GM12878 (cell line): ENCODE results near the gene HDDC2. TPM values are rescaled to one million over a fixed set of nuclear protein-coding genes. Genes with fewer than 3 reads are reported as not detected.

Experiments used
- ATAC-seq: fragments of 200-7000 bp; cut with Tn5 transposase; 3 replicates; pipeline ENCODE4 v1.9.1; 2020; ENCODE audit warnings: mild to moderate bottlenecking, moderate library complexity
- BruUV-seq: library from RNA; stranded (reverse); fragments of 400-500 nt; replicated peaks from 2 replicates; lab custom pipeline; 2021; lab: Mats Ljungman, UMichigan
- CTCF ChIA-PET: fragments of 300-600 bp; sonication (Branson Sonifier 250); formaldehyde crosslinking; extraction: SDS; loops from one replicate; lab custom pipeline; 2021; ENCODE audit warnings: inconsistent platforms; lab: Yijun Ruan, JAX
- POLR2A ChIA-PET: fragments of 350-600 bp; formaldehyde crosslinking; extraction: SDS; loops from one replicate; lab custom pipeline; 2021; ENCODE audit warnings: inconsistent platforms; lab: Charles Lee
- RAD21 ChIA-PET: fragments of 300-600 bp; sonication (Branson Sonifier 250); formaldehyde crosslinking; loops from one replicate; lab custom pipeline; 2023; ENCODE audit warnings: antibody characterized with exemption; ENCODE audit not compliant: unreplicated experiment; lab: Charles Lee
- SMC1A ChIA-PET: fragments of 300-600 bp; sonication (Branson Sonifier 250); formaldehyde crosslinking; loops from one replicate; lab custom pipeline; 2023; ENCODE audit not compliant: unreplicated experiment, uncharacterized antibody; lab: Charles Lee
- DNase-seq: peaks from one replicate; pipeline ENCODE4 v3.0.0-alpha.2; 2011; ENCODE audit warnings: low read depth, low spot score
- FAIRE-seq: peaks from 3 replicates; lab custom pipeline; 2011; peaks lifted over from hg19 to GRCh38; lab: Jason Lieb, UNC
- H2AFZ ChIP-seq: 2 replicates; pipeline ENCODE4 v1.6.0; 2011; ENCODE audit warnings: low read depth, low read length, control low read depth; ENCODE audit not compliant: control insufficient read depth
- H3K27ac ChIP-seq: 2 replicates; pipeline ENCODE4 v1.5.1; 2011; ENCODE audit warnings: control low read depth; ENCODE audit not compliant: control insufficient read depth, insufficient read depth
- H3K27me3 ChIP-seq, 2 experiments: replicated peaks in 1 of 2; 2 replicates each; pipeline versions ENCODE4 v1.6.0 to v1.6.1; 2011; ENCODE audit warnings: low read length in 1 of 2; ENCODE audit not compliant: control insufficient read depth in 2 of 2, insufficient read depth in 2 of 2
- H3K36me3 ChIP-seq, 2 experiments: 2 replicates each; pipeline ENCODE4 v1.5.1; 2011; ENCODE audit warnings: low read length in 1 of 2; ENCODE audit not compliant: control insufficient read depth in 2 of 2, insufficient read depth in 2 of 2
- H3K4me1 ChIP-seq: 2 replicates; pipeline ENCODE4 v1.6.1; 2011; ENCODE audit warnings: mild to moderate bottlenecking, low read length, moderate library complexity, mixed read lengths; ENCODE audit not compliant: control insufficient read depth, insufficient read depth
- H3K4me2 ChIP-seq: 2 replicates; pipeline ENCODE4 v1.6.0; 2011; ENCODE audit warnings: control low read depth; ENCODE audit not compliant: control insufficient read depth, insufficient read depth
- H3K4me3 ChIP-seq: fragments of 200-600 bp; sonication (generic); 2 replicates; pipeline ENCODE4 v1.5.1; 2016
- H3K79me2 ChIP-seq: 2 replicates; pipeline ENCODE4 v1.6.0; 2011; ENCODE audit warnings: low read length; ENCODE audit not compliant: control insufficient read depth, insufficient read depth
- H3K9ac ChIP-seq: 2 replicates; pipeline ENCODE4 v1.8.0; 2011; ENCODE audit warnings: low read length, control low read depth, mixed read lengths; ENCODE audit not compliant: control insufficient read depth, insufficient read depth
- H3K9me3 ChIP-seq: replicated peaks from 3 replicates; pipeline ENCODE4 v1.5.1; 2011; ENCODE audit warnings: mild to moderate bottlenecking, low read length; ENCODE audit not compliant: control insufficient read depth, insufficient read depth
- H4K20me1 ChIP-seq: 2 replicates; pipeline ENCODE4 v1.6.0; 2011; ENCODE audit not compliant: control insufficient read depth, insufficient read depth
- ASH2L ChIP-seq: fragments of 300-600, 200-600 bp; sonication (generic); IDR thresholded peaks from 2 replicates; pipeline ENCODE4 v1.6.1; 2017; ENCODE audit warnings: low read depth, mild to moderate bottlenecking, borderline replicate concordance
- FOS ChIP-seq: IDR thresholded peaks from 3 replicates; pipeline ENCODE4 v1.6.1; 2011; ENCODE audit warnings: borderline replicate concordance; ENCODE audit not compliant: insufficient read length; ENCODE audit errors: extremely low read depth
- MTA2 ChIP-seq: fragments of 450-650 bp; IDR thresholded peaks from 2 replicates; pipeline ENCODE4 v1.6.1; 2016; ENCODE audit warnings: low read depth, mild to moderate bottlenecking, moderate library complexity
- NFIC ChIP-seq: IDR thresholded peaks from 2 replicates; pipeline ENCODE4 v1.6.1; 2012; ENCODE audit warnings: low read depth, mild to moderate bottlenecking, inconsistent platforms, low read length, moderate library complexity
- PML ChIP-seq: IDR thresholded peaks from 2 replicates; pipeline ENCODE4 v1.6.1; 2012; ENCODE audit warnings: low read length, inconsistent platforms
- RAD51 ChIP-seq: fragments of 450-650 bp; IDR thresholded peaks from 2 replicates; pipeline ENCODE4 v1.6.1; 2016; ENCODE audit warnings: moderate library complexity, mild to moderate bottlenecking, inconsistent platforms
- REST ChIP-seq: IDR thresholded peaks from 2 replicates; pipeline ENCODE4 v1.6.1; 2012; ENCODE audit warnings: mild to moderate bottlenecking, low read depth, low read length
- ZBTB40 ChIP-seq: fragments of 450-650 bp; IDR thresholded peaks from 2 replicates; pipeline ENCODE4 v1.6.1; 2016; ENCODE audit warnings: mild to moderate bottlenecking, moderate library complexity, borderline replicate concordance
- ZNF687 ChIP-seq: fragments of 450-650 bp; IDR thresholded peaks from 2 replicates; pipeline ENCODE4 v1.6.1; 2017; ENCODE audit warnings: mild to moderate bottlenecking, moderate library complexity
- WGBS: methylation state at CpG from one replicate; pipeline ENCODE4 v1.1.6; 2016; ENCODE audit warnings: low lambda C conversion rate; ENCODE audit not compliant: insufficient replicate concordance, insufficient coverage; ENCODE audit errors: missing lambda C conversion rate; 5-methylcytosine and 5-hydroxymethylcytosine counted together
- in situ Hi-C: fragments of 300-500 bp; cut with MboI; formaldehyde crosslinking; loops from 9 replicates; pipeline ENCODE4 v1.14.3; 2018; ENCODE audit warnings: mixed read lengths
- intact Hi-C: fragments of 100-400 bp; cut with micrococcal nuclease; formaldehyde crosslinking; loops from one replicate; pipeline ENCODE4 v1.14.2; 2022; ENCODE audit not compliant: unreplicated experiment
- polyA plus RNA-seq, 11 experiments: library from polyadenylated mRNA; depleted of rRNA in 4 of 11; unstranded in 6 of 11; stranded (reverse) in 5 of 11; fragments of >200 nt; fragmentation: Nextera tagmentation in 4 of 11; fragmentation: Illumina TruSeq in 1 of 11; extraction: Ambion mirVana in 4 of 11; extraction: Trizol in 1 of 11; gene quantifications; 1 replicate in 1 of 11; 2 replicates in 10 of 11; pipeline versions ENCODE4 v1.2.1 to v1.2.3, GENCODE V29; 2011 to 2016; ENCODE audit warnings: inconsistent platforms in 2 of 11, missing spikeins in 2 of 11, low read depth in 1 of 11
- total RNA-seq, 4 experiments: library from RNA; depleted of rRNA in 3 of 4; stranded (reverse); fragments of >200 nt in 3 of 4; fragmentation: Illumina TruSeq in 1 of 4; extraction: Trizol in 1 of 4; gene quantifications; 2 replicates each; pipeline versions ENCODE4 v1.2.1 to v1.2.3, GENCODE V29; 2013 to 2021

The HDDC2 gene
- total and polyA plus RNA-seq, 10 of the 15 experiments (the other 5 are each of a cell fraction or from before 2014, with no cell fraction given): 54.5 to 148 (median 92.7) TPM

- TF ChIP-seq PML: no peak
These were observed 5.3 kb downstream of the HDDC2 start (continued) for GRCh38 chr6:125296471-125296870.

- no peak for FAIRE-seq
- POLR2A ChIA-PET: no interaction called here
- H3K36me3 ChIP-seq: peaks cover 2 to 24% of the 10 kb centered on the region in 2 experiments; a peak in 3 of 4 replicates
- TF ChIP-seq RAD51: no peak
- TF ChIP-seq NFIC: no peak
- no peak for TF ChIP-seq ZBTB40
- TF ChIP-seq FOS: no peak
- no peak for TF ChIP-seq REST
- TF ChIP-seq ASH2L: no peak
- no peak for TF ChIP-seq ZNF687
- TF ChIP-seq MTA2: no peak
These were observed 6.8 kb downstream of the HDDC2 start for GRCh38 chr6:125294925-125295324.

More at GRCh38 chr6:125294925-125295324, 6.8 kb downstream of the HDDC2 start:
- Histone ChIP-seq H2AFZ (no peak overlapping the region), H3K9me3 (no peaks in the 10 kb centered on the region), H3K4me2 (no peak overlapping the region), H3K79me2 (peaks cover 7% of the 10 kb centered on the region), H3K27ac (no peak overlapping the region), H4K20me1 (no peaks in the 10 kb centered on the region), H3K27me3 (no peaks in the 10 kb centered on the region), H3K4me3 (no peak overlapping the region), H3K4me1 (no peaks in the 10 kb centered on the region), H3K9ac (no peak overlapping the region)
- intact Hi-C loops (no loop called here), in situ Hi-C loops (no loop called here)
- ChIA-PET CTCF (interaction anchor here (1.1 to 1.5 kb wide), 2 partner anchors 17 to 19 kb away, joined by 4 read pairs; no protein-coding TSS in a partner anchor), SMC1A (interaction anchor here (0.6 kb wide), 1 partner anchor 16 kb away, joined by 3 read pairs; no protein-coding TSS in a partner anchor), RAD21 (no interaction called here)
- DNase-seq (no peak), ATAC-seq (0 out of 3 replicates have a peak, but pooled peaks have one; percentile 21)
- WGBS: 86% methylated on average over 3 of the region's 3 CpGs
- no TSS peak for BruUV-seq
